Measurements from ENCODE around the gene CNTLN.
"Not testable (repeated sequence)": the region's sequence is repeated elsewhere in the genome, so short reads cannot be mapped to it uniquely, and the experiment has no call there.

Gene CNTLN

GRCh38 chr9:17148324-17148723 lies 13.5 kb downstream of the CNTLN start:
- no peak for DNase-seq
- no peak for TF ChIP-seq POLR2A (IDR thresholded peaks at IDR 0.05; ENCODE audit: low read length)
- no peak for TF ChIP-seq GATA1 (IDR thresholded peaks at IDR 0.05; ENCODE audit: low read depth, low read length)

GRCh38 chr9:17159469-17159868 lies 24.6 kb downstream of the CNTLN start:
- no peak for DNase-seq
- TF ChIP-seq GATA1 (IDR thresholded peaks at IDR 0.05; ENCODE audit: low read depth, low read length) (no peak), POLR2A (IDR thresholded peaks at IDR 0.05; ENCODE audit: low read length) (no peak)

GRCh38 chr9:17160327-17160726 lies 25.5 kb downstream of the CNTLN start:
- DNase-seq: no peak
- TF ChIP-seq GATA1 (IDR thresholded peaks at IDR 0.05; ENCODE audit: low read depth, low read length) (no peak), POLR2A (IDR thresholded peaks at IDR 0.05; ENCODE audit: low read length) (no peak)

- TF ChIP-seq POLR2A (IDR thresholded peaks at IDR 0.05; ENCODE audit: low read length) (no peak), GATA1 (IDR thresholded peaks at IDR 0.05; ENCODE audit: low read depth, low read length) (no peak)
- no peak for DNase-seq
These were observed 30.9 kb downstream of the CNTLN start for GRCh38 chr9:17165764-17166163.

- TF ChIP-seq POLR2A (IDR thresholded peaks at IDR 0.05; ENCODE audit: low read length) (no peak), GATA1 (IDR thresholded peaks at IDR 0.05; ENCODE audit: low read depth, low read length) (no peak)
- no peak for DNase-seq
These were observed 31.5 kb downstream of the CNTLN start for GRCh38 chr9:17166346-17166745.

- TF ChIP-seq POLR2A (IDR thresholded peaks at IDR 0.05; ENCODE audit: low read length) (no peak), GATA1 (IDR thresholded peaks at IDR 0.05; ENCODE audit: low read depth, low read length) (no peak)
- no peak for DNase-seq
These were observed 36.7 kb downstream of the CNTLN start for GRCh38 chr9:17171309-17172094.

DNA sequence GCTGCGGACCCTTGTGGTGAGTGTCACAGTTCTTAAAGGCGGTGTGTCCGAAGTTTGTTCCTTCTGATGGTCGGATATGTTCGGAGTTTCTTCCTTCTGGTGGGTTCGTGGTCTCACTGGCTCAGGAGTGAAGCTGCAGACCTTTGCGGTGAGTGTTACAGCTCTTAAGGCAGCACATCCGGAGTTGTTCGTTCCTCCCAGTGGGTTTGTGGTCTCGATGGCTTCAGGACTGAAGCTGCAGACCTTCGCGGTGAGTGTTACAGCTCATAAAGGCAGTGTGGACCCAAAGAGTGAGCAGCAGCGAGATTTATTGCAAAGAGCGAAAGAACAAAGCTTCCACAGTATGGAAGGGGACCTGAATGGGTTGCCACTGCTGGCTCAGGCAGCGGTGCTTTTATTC lies 42.7 kb downstream of the CNTLN start:
- DNase-seq: not testable (repeated sequence)

GRCh38 chr9:17185481-17186029 lies 50.7 kb downstream of the CNTLN start:
- DNase-seq: peak in 1 of 2 experiments; percentile 40
- TF ChIP-seq GATA1 (IDR thresholded peaks at IDR 0.05; ENCODE audit: low read depth, low read length): no peak
- no peak for TF ChIP-seq POLR2A (IDR thresholded peaks at IDR 0.05; ENCODE audit: low read length)

DNA sequence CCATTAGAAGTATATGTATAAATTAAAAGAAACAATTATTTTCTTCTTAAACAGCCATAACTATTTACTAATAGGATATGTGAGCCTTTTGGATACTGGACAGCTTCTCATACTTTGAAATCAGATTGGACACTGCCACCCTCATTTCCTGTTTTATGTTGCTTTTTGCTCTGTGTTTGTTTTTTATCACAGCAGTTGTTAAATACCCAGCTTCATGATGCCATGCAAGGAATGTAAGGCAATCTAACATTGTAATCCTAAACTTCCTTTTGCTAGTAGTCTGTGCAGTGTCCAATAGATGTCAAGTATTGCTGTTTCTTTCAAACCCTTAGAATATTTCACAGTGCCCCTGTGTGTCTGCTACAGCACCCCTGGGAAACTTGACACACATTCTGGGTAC lies 56.2 kb downstream of the CNTLN start:
- TF ChIP-seq GATA1 (IDR thresholded peaks at IDR 0.05; ENCODE audit: low read depth, low read length): no peak
- TF ChIP-seq POLR2A (IDR thresholded peaks at IDR 0.05; ENCODE audit: low read length): no peak
- DNase-seq: no peak

- peak; percentile 13 to 39 for DNase-seq
- TF ChIP-seq POLR2A (IDR thresholded peaks at IDR 0.05; ENCODE audit: low read length): no peak
- TF ChIP-seq GATA1 (IDR thresholded peaks at IDR 0.05; ENCODE audit: low read depth, low read length): no peak
These were observed 69.8 kb downstream of the CNTLN start for GRCh38 chr9:17204611-17205152.

GRCh38 chr9:17216011-17216410 lies 81.2 kb downstream of the CNTLN start:
- no peak for DNase-seq
- TF ChIP-seq POLR2A (IDR thresholded peaks at IDR 0.05; ENCODE audit: low read length): no peak
- TF ChIP-seq GATA1 (IDR thresholded peaks at IDR 0.05; ENCODE audit: low read depth, low read length): no peak

DNA sequence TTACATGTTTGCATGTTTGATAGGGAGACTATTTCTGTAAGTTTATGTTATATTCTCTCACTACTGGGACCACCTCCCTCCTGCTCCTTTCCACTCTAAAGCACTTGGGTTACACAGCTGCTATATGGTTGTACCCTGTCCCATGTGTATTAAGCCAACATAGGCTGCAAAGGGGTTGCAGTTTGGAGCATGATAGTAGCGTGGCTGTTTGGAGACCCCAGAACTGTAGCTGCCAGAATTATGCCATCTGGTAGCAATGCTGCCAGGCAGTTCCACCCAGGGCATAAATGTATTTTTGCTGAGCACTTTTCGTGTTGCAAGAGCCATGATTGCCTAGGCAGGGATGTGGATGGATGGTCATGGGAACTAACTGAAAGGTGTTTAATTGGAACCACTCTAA lies 81.8 kb downstream of the CNTLN start:
- no peak for DNase-seq

GRCh38 chr9:17217272-17217671 lies 82.4 kb downstream of the CNTLN start:
- TF ChIP-seq GATA1 (IDR thresholded peaks at IDR 0.05; ENCODE audit: low read depth, low read length) (no peak), POLR2A (IDR thresholded peaks at IDR 0.05; ENCODE audit: low read length) (no peak)
- no peak for DNase-seq

More for the DNA sequence above, 81.8 kb downstream of the CNTLN start:
- no peak for TF ChIP-seq GATA1 (IDR thresholded peaks at IDR 0.05; ENCODE audit: low read depth, low read length)

DNA sequence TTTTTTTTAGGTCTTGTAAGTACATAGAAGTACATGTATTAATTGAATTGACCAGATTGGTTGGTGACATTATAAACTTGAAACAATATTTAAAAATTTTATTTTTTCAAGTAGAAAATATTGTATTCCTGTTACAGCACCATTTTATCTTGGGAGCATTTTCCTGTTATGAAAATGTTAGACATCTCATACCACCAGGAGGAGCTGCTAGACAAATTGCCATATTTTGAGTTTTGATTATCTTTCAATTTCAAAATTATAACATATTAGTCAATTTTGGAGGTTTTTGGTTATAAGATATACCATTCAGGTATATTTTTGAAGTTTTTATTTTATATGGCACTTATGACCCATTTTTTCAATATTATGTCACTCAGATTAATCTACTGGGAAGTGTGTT lies 84.4 kb downstream of the CNTLN start:
- DNase-seq: peak; percentile 15 to 28
- no peak for TF ChIP-seq POLR2A (IDR thresholded peaks at IDR 0.05; ENCODE audit: low read length)
- no peak for TF ChIP-seq GATA1 (IDR thresholded peaks at IDR 0.05; ENCODE audit: low read depth, low read length)

- no peak for DNase-seq
- TF ChIP-seq GATA1 (IDR thresholded peaks at IDR 0.05; ENCODE audit: low read depth, low read length) (no peak), POLR2A (IDR thresholded peaks at IDR 0.05; ENCODE audit: low read length) (no peak)
These were observed 88.1 kb downstream of the CNTLN start for GRCh38 chr9:17222932-17223331.
